Gastrocnemius medialis (tissue), 4 donors: ENCODE data around the gene NRG4. TPM values are rescaled to one million over a fixed set of nuclear protein-coding genes. Genes with fewer than 3 reads are reported as not detected.

ENCODE experiments used
- ATAC-seq, 2 donors: fragments of 150-250 bp; one replicate each; pipeline ENCODE4 v1.9.1; 2016
- DNase-seq, 2 donors: peaks; one replicate each; pipeline ENCODE4 v3.0.0-alpha.2; 2019
- H3K27ac ChIP-seq, 4 donors: fragments of 200-600 bp; sonication (generic); 1 replicate in 1 of 4; 2 replicates in 3 of 4; pipeline ENCODE4 v1.5.1; 2016 to 2018; ENCODE audit warnings: mild to moderate bottlenecking in 2 of 4, moderate library complexity in 1 of 4
- H3K27me3 ChIP-seq, 3 donors: fragments of 200-600 bp; sonication (generic) in 2 of 3; 1 replicate in 1 of 3; 2 replicates in 2 of 3; pipeline versions ENCODE4 v1.5.1 to v1.6.0; 2016 to 2019; ENCODE audit warnings: mild to moderate bottlenecking in 1 of 3, moderate library complexity in 1 of 3
- H3K36me3 ChIP-seq, 2 donors: fragments of 200-600 bp; sonication (generic) in 1 of 2; one replicate each; pipeline ENCODE4 v1.5.1; 2017 to 2018
- H3K4me1 ChIP-seq, 2 donors: fragments of 200-600 bp; sonication (generic) in 1 of 2; one replicate each; pipeline ENCODE4 v1.5.1; 2016 to 2017; ENCODE audit warnings: mild to moderate bottlenecking in 2 of 2
- H3K4me3 ChIP-seq, 4 donors: fragments of 200-600 bp; sonication (generic) in 3 of 4; 1 replicate in 1 of 4; 2 replicates in 3 of 4; pipeline ENCODE4 v1.5.1; 2016 to 2019; ENCODE audit warnings: mild to moderate bottlenecking in 2 of 4
- H3K9me3 ChIP-seq, 3 donors: fragments of 200-600 bp; sonication (generic) in 2 of 3; 1 replicate in 1 of 3; 2 replicates in 2 of 3; pipeline ENCODE4 v1.5.1; 2016 to 2019
- CTCF ChIP-seq, 5 experiments: fragments of 450-650 bp in 3 of 5; fragments of 200-600 bp in 2 of 5; sonication (generic) in 2 of 5; IDR thresholded peaks in 4 of 5; conservative IDR thresholded peaks in 1 of 5; 1 replicate in 4 of 5; 2 replicates in 1 of 5; pipeline ENCODE4 v1.5.1; 2016 to 2019; ENCODE audit warnings: antibody characterized with exemption in 5 of 5, mild to moderate bottlenecking in 3 of 5, moderate library complexity in 3 of 5
- POLR2A ChIP-seq, 2 donors: fragments of 450-650 bp; IDR thresholded peaks; one replicate each; pipeline ENCODE4 v1.6.1; 2017; ENCODE audit warnings: antibody characterized with exemption in 2 of 2, mild to moderate bottlenecking in 2 of 2, moderate library complexity in 2 of 2
- in situ Hi-C, 4 donors: fragments of 200-750 bp; cut with MboI; loops; one replicate each; pipeline versions ENCODE4 v1.15.0 to v1.8.0; 2017; ENCODE audit warnings: low sequenced_read_pairs in 4 of 4
- intact Hi-C: fragments of 100-400 bp; cut with DNase I; formaldehyde crosslinking; loops from one replicate; pipeline ENCODE4 v1.15.1; 2023; ENCODE audit warnings: low total_unique reads
- total RNA-seq, 4 donors: library from RNA; depleted of rRNA; stranded (reverse); fragments of >200 nt; gene quantifications; one replicate each; pipeline versions ENCODE4 v1.1.0 to v1.2.3, GENCODE V29; 2016

NRG4 gene
- total RNA-seq, 4 donors from 2014 or later: 2.0 to 9.8 (median 3.4) TPM

- TF ChIP-seq CTCF (IDR thresholded peaks at IDR 0.05 in 4 of 5, conservative IDR thresholded peaks at IDR 0.05 in 1 of 5) (no peak), POLR2A (IDR thresholded peaks at IDR 0.05) (no peak)
- no peaks in the 10 kb centered on the region for H3K36me3 ChIP-seq
- in situ Hi-C loops (no loop called here), intact Hi-C loops (no loop called here)
- no peaks in the 10 kb centered on the region for H3K4me1 ChIP-seq
- H3K27me3 ChIP-seq: no peaks in the 10 kb centered on the region
- H3K4me3 ChIP-seq: no peak overlapping the region
- DNase-seq (no peak), ATAC-seq (no peak)
- H3K9me3 ChIP-seq: no peaks in the 10 kb centered on the region
- no peak overlapping the region for H3K27ac ChIP-seq
These were observed 56.5 kb downstream of the NRG4 start for GRCh38 chr15:75955720-75956119.

GRCh38 chr15:75952525-75952924 lies 59.7 kb downstream of the NRG4 start:
- Histone ChIP-seq H3K36me3 (no peaks in the 10 kb centered on the region), H3K4me1 (no peaks in the 10 kb centered on the region), H3K9me3 (no peaks in the 10 kb centered on the region), H3K27me3 (no peaks in the 10 kb centered on the region), H3K27ac (no peak overlapping the region), H3K4me3 (no peak overlapping the region)
- TF ChIP-seq CTCF (IDR thresholded peaks at IDR 0.05 in 4 of 5, conservative IDR thresholded peaks at IDR 0.05 in 1 of 5) (no peak), POLR2A (IDR thresholded peaks at IDR 0.05) (no peak)
- ATAC-seq: no peak
- intact Hi-C loops (no loop called here), in situ Hi-C loops (no loop called here)
- no peak for DNase-seq

GRCh38 chr15:75948761-75949296 lies 63.4 kb downstream of the NRG4 start:
- no peak for DNase-seq
- no peak for ATAC-seq
- Histone ChIP-seq H3K9me3 (no peaks in the 10 kb centered on the region), H3K27me3 (no peaks in the 10 kb centered on the region), H3K27ac (no peak overlapping the region), H3K36me3 (no peaks in the 10 kb centered on the region), H3K4me1 (no peaks in the 10 kb centered on the region), H3K4me3 (no peak overlapping the region)
- in situ Hi-C loops (no loop called here), intact Hi-C loops (no loop called here)
- TF ChIP-seq POLR2A (IDR thresholded peaks at IDR 0.05) (no peak), CTCF (IDR thresholded peaks at IDR 0.05 in 4 of 5, conservative IDR thresholded peaks at IDR 0.05 in 1 of 5) (no peak)

- no peak overlapping the region for H3K27ac ChIP-seq
- H3K36me3 ChIP-seq: no peaks in the 10 kb centered on the region
- no peak for TF ChIP-seq CTCF (IDR thresholded peaks at IDR 0.05 in 4 of 5, conservative IDR thresholded peaks at IDR 0.05 in 1 of 5)
- no peak for TF ChIP-seq POLR2A (IDR thresholded peaks at IDR 0.05)
- no peak overlapping the region for H3K4me3 ChIP-seq
- DNase-seq: no peak
- intact Hi-C loops: no loop called here
- H3K27me3 ChIP-seq: no peaks in the 10 kb centered on the region
- no peaks in the 10 kb centered on the region for H3K9me3 ChIP-seq
- in situ Hi-C loops: no loop called here
- no peaks in the 10 kb centered on the region for H3K4me1 ChIP-seq
- no peak for ATAC-seq
These were observed 65.1 kb downstream of the NRG4 start for GRCh38 chr15:75947092-75947491.

- H3K36me3 ChIP-seq: no peaks in the 10 kb centered on the region
- no peaks in the 10 kb centered on the region for H3K27me3 ChIP-seq
- intact Hi-C loops (no loop called here), in situ Hi-C loops (no loop called here)
- H3K4me1 ChIP-seq: no peaks in the 10 kb centered on the region
- no peak for TF ChIP-seq CTCF (IDR thresholded peaks at IDR 0.05 in 4 of 5, conservative IDR thresholded peaks at IDR 0.05 in 1 of 5)
- TF ChIP-seq POLR2A (IDR thresholded peaks at IDR 0.05): no peak
- H3K27ac ChIP-seq: no peak overlapping the region
- H3K9me3 ChIP-seq: no peaks in the 10 kb centered on the region
- H3K4me3 ChIP-seq: no peak overlapping the region
- ATAC-seq (no peak), DNase-seq (no peak)
These were observed 66.3 kb downstream of the NRG4 start for GRCh38 chr15:75945953-75946352.
